GM18873 (cell line): Measurements from ENCODE around the gene ZBED6.
"Not testable (repeated sequence)": the region's sequence is repeated elsewhere in the genome, so short reads cannot be mapped to it uniquely, and the experiment has no call there.

ENCODE experiments used
- ATAC-seq: cut with Tn5 transposase; IDR thresholded peaks from one replicate; pipeline ENCODE4 v1.9.1; 2021; ENCODE audit warnings: mild to moderate bottlenecking, moderate library complexity, moderate number of reproducible peaks; ENCODE audit not compliant: unreplicated experiment, low FRiP score

The ZBED6 gene, protein sequence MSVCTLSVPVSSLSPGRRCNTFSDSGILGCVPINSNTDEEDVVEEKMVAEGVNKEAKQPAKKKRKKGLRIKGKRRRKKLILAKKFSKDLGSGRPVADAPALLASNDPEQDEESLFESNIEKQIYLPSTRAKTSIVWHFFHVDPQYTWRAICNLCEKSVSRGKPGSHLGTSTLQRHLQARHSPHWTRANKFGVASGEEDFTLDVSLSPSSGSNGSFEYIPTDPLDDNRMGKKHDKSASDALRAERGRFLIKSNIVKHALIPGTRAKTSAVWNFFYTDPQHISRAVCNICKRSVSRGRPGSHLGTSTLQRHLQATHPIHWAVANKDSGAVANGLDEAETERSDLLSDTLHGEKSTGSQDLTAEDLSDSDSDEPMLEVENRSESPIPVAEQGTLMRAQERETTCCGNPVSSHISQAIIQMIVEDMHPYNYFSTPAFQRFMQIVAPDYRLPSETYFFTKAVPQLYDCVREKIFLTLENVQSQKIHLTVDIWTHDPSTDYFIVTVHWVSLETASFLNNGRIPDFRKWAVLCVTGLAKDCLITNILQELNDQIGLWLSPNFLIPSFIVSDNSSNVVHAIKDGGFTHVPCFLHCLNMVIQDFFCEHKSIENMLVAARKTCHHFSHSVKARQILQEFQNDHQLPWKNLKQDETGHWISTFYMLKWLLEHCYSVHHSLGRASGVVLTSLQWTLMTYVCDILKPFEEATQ (N-terminal part only)

DNA sequence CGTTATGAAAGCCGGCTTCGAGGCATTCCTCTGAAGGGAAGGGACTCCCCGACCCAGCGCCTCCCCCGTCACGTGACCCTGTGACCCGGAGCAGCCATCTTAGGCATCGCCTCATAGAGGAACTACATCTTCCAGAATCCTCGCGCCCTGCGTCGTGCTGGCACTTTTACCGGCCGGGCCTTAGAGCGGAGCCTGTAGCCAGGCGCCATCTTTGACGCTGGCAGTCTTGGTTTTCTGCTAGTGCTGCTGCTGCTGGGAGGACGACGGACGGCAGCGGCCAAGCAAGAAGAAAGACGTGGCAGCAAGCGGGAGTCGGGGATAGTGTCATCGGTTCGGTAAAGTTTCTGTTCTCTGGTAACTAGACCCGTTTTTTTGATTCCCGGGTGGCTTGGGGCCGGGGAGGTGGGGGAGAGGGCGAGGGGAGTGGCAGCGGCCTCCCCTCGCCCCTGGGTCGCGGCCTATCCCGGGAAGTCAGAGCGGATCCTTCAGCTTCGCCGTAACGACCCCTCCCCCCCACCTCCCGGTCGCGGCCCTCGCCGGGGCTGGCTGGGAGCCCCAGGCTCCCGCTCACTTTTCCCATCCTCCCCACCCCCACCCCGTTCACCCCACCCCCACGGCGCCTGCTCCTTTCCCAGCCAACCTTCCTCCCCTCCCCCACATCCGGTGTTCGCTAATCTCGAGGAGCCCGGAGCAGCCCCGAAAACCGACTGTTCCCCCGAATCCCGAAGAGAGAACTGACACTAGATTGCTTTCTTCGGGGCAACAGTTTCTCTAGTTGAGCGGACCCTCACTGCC lies at the start of gene ZBED6, which contains the start of gene ZC3H11A:
ZBED6 (plus strand) TSS at position 183 of the 795 bp plus-strand sequence. CDS start 1,900 bp downstream, outside the sequence.
ZC3H11A (plus strand) TSS at position 183 of the 795 bp plus-strand sequence. CDS start 21,448 bp downstream, outside the sequence.
- ATAC-seq, result peak; percentile 95

DNA sequence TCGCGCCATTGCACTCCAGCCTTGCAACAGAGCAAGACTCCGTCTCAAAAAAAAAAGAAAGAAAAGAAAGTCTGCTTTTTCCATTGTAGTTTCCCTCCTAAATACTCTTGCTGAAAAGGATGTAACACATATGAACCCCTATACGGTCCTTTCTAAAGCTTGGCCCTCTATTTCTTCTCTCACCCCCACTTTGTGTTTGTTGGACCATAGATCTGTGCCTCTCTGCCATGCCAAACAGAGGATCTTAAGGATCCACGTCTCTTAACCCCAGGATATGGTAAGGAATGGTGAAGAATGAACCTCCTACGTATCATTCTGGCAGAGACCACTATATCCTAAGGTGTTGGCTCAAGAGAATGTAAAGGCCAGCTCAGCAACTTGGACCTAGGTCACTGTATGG lies 49.1 kb upstream of the ZBED6 start:
- ATAC-seq, result no peak

DNA sequence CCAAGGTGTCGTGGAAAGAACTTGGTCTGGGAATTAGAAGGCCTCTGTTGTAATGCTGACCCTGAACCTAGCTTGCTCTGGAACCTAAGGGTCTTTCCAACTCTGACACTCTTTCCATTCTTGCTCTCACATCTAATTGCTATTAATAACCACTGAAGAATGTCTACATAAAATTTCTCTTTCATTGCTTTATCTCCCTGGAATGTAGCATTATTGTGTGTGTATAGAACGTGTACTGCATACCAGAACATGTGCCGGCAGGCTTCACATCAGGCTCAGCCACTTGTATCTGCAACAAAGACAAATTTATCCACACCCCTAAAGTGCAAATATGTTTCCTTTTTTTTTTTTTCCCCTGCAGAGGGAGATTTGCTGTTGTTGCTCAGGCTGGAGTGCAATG lies 44.4 kb upstream of the ZBED6 start:
- no peak for ATAC-seq

DNA sequence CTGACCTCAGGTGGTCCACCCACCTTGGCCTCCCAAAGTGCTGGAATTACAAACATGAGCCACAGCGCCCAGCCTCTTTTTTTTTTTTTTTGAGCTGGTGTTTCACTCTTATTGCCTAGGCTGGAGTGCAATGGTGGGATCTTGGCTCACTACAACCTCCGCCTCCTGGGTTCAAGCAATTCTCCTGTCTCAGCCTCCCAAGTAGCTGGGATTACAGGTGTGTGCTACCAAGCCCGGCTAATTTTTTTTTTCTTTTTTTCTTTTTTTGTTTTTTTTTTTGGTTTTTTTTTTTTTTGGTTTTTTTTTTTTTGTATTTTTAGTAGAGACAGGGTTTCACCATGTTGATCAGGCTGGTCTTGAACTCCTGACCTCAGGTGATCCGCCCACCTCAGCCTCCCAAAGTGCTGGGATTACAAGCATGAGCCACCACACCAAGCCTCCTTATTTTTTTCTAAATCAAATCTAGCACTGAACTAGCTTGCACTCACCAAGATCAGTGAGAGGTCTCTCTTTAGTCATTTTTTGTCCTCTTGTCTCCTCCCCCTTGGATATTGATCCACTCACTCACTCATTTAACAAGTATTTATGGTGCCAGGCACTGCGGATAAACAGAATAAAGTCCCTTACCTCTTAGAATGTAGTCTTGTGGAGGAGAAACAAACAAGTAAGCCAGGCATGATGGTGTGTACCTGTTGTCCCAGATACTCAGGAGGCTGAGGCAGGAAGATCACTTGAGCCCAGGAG lies 43.6 kb upstream of the ZBED6 start:
- ATAC-seq, result not testable (repeated sequence)

DNA sequence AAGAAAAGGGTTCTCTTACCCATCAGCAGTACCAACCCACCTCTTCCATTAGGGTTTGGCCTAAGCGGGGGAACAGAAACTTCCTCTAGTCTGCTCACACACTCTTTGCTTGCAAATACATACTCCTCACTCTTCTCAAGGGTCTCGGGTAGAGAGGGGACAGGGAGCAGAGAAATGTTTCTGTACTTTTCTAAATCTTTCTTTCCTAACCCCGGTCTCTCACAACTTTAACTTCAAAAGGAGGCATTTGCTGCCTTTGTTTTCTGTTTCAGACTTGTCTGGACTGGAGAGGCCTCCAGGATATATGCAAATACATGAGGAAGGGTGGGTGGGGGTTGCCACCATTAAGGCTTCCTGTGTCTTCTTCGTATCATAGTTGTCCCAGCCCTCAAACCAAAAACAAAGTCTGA lies 41.0 kb upstream of the ZBED6 start:
- peak; percentile 69 for ATAC-seq

DNA sequence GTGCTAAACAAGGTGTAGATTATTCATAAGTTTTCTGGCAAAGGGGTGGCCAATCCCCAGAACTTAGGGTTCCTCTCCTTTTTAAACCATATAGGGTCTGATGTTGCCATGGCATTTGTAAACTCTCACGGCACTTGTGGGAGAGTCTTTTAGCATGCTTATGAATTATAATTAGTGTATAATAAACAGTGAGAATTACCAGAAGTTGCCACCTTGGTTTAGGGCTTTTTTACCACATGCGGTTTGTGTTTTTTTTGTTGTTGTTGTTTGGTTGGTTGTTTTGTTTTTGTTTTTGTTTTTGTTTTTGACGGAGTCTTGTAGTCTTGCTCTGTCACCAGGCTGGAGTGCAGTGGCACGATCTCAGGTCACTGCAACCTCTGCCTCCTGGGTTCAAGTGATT lies 39.4 kb upstream of the ZBED6 start:
- ATAC-seq, result no peak

DNA sequence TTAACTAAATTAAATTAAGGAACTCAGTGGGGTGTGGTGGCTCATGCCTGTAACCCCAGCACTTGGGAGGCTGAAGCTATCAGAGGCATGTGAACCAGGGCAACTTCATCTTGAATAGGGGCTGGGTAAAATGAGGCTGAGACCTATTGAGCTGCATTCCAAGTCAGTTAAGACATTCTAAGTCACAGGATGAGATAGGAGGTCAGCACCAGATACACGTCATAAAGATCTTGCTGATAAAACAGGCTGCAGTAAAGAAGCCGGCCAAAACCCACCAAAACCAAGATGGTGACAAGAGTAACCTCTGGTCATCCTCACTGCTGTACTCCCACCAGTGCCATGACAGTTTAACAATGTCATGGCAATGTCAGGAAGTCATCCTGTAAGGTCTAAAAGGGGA lies 36.7 kb upstream of the ZBED6 start:
- not testable (repeated sequence) for ATAC-seq

DNA sequence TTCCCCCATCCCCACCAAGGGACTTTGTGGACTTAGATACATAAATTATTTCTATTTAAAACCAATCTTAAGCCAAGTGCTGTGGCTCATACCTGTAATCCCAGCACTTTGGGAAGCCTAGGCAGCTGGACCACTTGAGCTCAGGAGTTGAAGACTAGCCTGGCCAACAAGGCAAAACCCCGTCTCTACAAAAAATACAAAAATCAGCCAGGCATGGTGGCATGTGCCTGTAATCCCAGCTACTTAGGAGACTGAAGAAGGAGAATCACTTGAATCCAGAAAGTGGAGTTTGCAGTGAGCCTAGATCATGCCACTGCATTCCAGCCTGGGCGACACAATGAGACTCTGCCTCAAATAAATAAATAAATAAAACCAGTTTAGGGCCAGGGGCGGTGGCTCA lies 34.9 kb upstream of the ZBED6 start:
- ATAC-seq, result no peak

DNA sequence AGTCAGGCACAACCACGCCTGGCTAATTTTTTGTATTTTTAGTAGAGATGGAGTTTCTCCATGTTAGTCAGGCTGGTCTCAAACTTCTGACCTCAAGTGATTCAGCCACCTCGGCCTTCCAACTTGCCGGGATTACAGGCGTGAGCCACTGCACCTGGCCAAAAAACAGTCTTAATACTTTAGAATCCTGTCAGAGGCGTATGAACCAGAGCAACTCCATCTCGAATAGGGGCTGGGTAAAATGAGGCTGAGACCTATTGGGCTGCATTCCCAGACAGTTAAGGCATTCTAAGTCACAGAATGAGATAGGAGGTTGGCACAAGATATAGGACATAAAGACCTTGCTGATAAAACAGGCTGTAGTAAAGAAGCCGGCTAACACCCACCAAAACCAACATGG lies 33.5 kb upstream of the ZBED6 start:
- ATAC-seq, result not testable (repeated sequence)

DNA sequence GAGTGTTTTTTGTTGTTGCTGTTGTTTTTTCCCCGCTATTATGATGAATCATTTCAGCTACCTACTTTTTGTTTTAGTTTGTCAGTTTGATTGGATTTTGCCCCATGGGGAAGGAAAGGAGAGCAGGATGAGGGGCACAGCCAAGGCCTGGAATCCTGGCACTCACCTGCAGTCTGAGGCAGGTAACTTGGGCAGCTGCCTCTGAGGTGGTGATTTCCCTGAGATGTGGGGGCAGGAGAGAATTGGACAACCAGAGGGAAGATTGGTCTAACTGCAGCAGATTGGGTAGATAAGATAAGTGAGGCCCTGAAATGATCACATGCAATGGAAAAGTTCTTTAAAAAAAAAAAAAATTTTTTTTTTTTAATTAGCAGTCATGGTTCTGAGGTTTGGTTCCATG lies 31.9 kb upstream of the ZBED6 start:
- no peak for ATAC-seq

DNA sequence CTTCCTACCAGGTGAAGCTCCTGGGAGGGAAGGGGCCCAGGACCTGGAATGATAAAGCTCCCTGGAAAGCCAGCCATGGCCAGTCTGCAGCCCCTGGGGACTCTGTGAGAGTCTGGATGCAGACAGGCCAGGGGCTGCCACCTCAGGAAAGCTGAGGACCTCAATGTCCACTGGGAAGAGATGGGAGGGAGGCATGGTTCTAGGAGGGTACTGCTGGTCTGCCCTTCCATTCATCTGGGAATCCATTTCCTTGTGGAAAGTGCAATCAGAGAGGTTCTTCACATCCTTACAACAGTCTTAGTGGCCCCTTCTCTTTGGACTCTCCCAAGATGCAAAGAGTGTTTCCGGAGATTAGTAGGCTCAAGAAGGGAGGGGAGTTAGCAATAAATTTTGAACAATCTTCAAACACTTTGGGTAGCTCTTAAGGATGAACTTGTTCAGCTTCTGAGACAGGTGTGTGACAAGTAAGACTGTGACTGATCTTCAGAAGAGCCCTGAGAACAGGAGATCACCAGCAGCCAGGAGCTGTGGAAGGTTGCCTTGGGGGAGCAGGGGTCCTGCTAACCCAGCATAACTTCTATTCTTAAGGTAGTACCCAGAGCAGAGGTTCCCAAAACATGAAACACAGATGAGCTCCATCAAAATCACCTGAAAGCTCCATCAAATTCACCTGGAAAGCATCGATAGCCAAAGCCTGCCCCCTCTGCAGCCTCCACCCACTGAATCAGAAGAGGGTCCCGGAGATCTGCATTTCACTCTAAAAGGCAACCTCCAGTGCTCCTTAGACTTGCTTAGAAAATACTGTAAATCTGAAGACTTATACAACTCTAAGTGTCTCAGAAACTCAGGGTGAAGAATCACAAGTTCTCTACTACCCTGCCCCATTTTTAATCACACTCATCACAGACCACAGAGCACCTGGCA lies 31.1 kb upstream of the ZBED6 start:
- no peak for ATAC-seq

DNA sequence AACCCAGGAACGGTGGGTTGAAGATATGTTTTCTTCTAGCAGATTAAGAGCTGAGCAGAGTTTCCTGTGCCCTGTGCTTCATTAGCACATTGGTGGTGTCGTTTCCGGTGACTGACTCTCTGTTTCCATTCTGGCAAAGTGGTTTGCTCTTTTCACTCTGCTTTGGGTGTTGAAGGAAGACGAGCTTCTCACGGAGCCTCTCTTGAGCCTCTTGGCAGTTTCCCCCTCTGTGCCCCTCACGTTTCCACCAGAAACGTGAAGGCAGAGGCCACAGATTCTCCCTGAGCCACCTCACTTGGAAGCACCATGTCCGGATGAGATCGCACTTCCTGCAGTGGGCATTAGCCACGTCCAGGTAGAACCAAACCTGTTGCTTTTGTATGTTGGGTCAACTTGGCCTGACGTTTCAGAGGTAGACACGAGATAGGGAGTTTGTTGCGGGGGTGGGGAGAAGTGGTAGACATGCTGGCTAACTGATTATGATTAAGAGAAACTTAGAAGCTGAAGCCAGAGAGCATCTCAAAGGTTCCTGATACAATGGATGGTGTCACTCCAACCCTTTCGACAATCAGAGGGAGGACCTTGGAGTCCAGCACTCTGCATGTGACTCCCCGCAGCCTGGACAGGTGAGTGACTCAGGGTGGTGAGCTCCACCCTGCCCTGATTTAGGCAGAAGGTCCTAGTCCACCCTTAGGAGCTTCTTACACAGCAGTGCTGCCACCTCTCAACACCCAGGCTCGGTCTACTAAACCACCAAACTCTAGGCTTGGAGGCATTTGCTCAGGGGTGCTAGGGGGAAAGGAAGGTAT lies 30.2 kb upstream of the ZBED6 start, which contains the start of gene LAX1:
LAX1 (plus strand) TSS at position 155 of the 809 bp plus-strand sequence; CDS start at position 538, 383 bp downstream.
- peak; percentile 77 for ATAC-seq

DNA sequence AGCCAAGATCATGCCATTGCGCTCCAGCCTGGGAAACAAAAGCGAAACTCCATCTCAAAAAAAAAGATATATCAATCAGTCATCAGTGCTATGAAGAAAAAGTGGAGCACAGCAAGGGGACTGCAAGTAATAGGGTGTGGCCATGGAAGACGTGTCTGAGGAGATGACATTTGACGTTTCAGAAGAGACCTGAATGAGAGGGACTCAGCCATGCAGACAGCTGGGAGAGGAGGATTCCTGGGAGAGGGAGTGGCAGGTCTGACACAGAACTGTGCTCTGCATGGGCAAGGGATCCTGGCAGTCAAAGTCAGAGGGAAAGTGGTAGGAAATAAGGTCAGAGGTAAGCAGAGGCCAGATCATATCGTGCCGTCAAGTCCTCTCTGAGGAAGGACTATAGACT lies 27.2 kb upstream of the ZBED6 start:
- no peak for ATAC-seq

DNA sequence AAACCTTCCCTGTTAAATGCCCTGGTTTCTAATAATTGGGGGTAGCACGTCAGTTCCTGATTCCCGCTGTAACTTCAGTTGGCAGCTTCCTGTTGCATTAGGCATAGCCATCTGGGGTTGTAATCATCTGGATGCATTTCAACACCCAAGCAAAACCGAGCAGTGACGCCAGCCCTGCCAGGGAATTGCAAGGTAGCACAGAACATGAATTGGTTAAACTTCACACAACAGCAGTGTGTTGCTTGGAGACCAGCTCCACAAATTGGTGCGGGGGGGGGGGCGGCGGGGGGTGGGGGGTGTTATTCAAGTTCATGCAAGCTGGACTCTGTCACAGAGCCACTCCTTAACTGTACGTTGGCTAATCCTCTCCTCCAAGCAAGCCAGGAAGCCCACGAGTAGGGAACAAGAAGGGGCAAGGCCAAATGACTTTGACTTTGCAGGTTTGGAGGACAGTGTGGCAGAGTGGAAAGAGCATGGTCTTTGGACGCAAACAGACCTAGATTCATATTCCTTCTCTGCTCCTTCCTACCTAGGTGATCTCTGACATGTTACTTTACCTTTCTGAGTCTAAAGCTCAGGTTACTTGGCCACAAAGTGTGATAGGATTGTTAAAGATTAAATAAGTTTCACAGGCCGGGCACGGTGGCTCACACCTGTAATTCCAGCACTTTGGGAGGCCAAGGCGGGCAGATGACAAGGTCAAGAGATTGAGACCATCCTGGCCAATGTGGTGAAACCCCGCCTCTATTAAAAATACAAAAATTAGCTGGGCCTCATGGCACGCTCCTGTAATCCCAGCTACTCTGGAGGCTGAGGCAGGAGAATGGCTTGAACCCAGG lies 25.7 kb upstream of the ZBED6 start:
- ATAC-seq, result no peak

DNA sequence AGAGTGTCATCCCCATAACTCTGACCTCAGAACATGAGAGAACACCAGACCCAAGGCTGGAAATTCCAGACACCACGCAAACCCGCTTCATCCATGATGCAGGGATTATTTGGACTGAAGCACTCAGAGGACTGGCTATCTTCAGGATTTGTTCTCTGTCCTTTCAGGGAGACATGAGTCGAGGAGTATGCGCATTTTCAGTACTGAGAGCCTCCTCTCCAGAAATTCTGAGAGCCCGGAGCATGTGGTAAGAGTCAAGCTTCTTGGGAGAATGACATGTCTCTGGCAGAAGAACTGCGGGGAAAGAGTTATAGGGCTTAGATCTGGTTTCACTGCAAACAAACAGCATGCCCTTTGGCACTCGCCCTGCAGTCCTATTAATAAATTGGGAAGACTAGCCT lies 23.5 kb upstream of the ZBED6 start:
- ATAC-seq, result no peak

DNA sequence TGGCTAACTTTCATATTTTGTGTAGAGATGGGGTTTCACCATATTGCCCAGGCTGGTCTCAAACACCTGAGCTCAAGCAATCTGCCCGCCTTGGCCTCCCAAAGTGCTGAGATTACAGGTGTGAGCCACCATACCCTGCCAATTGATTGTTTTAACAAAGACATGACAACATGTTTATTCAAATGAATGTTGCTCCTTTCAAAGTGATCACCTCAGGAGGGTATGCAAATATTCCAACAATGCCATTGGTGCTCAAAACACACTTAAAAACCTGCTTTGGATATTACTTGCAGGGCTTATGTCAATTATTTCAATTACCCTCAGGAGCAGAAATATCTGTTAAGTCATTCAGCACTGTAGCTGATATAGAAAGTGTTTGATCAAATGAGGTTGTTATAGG lies 22.6 kb upstream of the ZBED6 start:
- no peak for ATAC-seq

DNA sequence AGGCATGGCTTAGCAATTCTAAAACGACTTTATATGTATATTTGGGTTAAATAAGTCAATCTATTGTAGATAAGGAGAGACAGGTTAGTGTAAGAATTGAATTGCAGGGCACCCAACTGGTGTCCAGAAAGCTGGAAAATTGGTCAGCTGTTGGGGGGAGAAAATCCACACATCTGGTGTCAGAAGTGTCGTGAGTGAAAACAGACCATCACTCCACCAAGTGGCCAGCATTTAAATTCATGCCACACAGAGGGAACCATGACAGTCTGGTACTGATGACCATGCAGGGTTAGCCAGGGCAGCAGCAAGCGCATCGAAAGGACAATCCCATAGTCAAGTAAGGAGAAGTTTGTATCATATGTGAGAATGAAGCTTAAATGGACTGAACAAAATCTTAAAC lies 18.8 kb upstream of the ZBED6 start:
- ATAC-seq, result no peak
